OCI-LY3 (cell line): Measurements from ENCODE around the gene NPTN.
"Not testable (repeated sequence)": the region's sequence is repeated elsewhere in the genome, so short reads cannot be mapped to it uniquely, and the experiment has no call there.

Experiments
- H2AFZ ChIP-seq: fragments of 200-600, 300-600 bp; shearing (Covaris generic); 2 replicates; pipeline ENCODE4 v1.6.0; 2014; ENCODE audit warnings: antibody characterized with exemption, low read depth, low read length
- H3K27ac ChIP-seq: fragments of 200-600, 300-600 bp; sonication (generic); 2 replicates; pipeline ENCODE4 v1.5.1; 2014; ENCODE audit warnings: mild to moderate bottlenecking, low read length, moderate library complexity, mixed read lengths
- H3K27me3 ChIP-seq: fragments of 200-600, 300-600 bp; sonication (generic); 2 replicates; pipeline ENCODE4 v1.6.1; 2014; ENCODE audit warnings: low read depth, low read length, mixed read lengths
- H3K36me3 ChIP-seq: fragments of 200-600, 300-600 bp; sonication (generic); replicated peaks from 2 replicates; pipeline ENCODE3; 2014; ENCODE audit warnings: low read depth, low read length, mixed read lengths
- H3K4me1 ChIP-seq: fragments of 300-600, 200-600 bp; sonication (generic); 2 replicates; pipeline ENCODE4 v1.6.1; 2014; ENCODE audit warnings: low read length, mixed read lengths
- H3K4me2 ChIP-seq: fragments of 200-600, 300-600 bp; sonication (generic); 2 replicates; pipeline ENCODE4 v1.6.1; 2014; ENCODE audit warnings: low read length, mixed read lengths
- H3K4me3 ChIP-seq: fragments of 300-600, 200-600 bp; sonication (generic); 2 replicates; pipeline ENCODE4 v1.5.1; 2014; ENCODE audit warnings: antibody characterized with exemption, mild to moderate bottlenecking, low read length, moderate library complexity
- H3K79me2 ChIP-seq: fragments of 300-600, 200-600 bp; shearing (Covaris generic); 2 replicates; pipeline ENCODE4 v1.6.1; 2014; ENCODE audit warnings: mild to moderate bottlenecking, low read length, mixed read lengths
- H3K9ac ChIP-seq: fragments of 300-600, 200-600 bp; shearing (Covaris generic); 2 replicates; pipeline ENCODE4 v1.6.0; 2014; ENCODE audit warnings: mild to moderate bottlenecking, low read length, moderate library complexity
- H3K9me3 ChIP-seq: fragments of 200-600, 300-600 bp; shearing (Covaris generic); 2 replicates; pipeline ENCODE4 v1.6.1; 2014; ENCODE audit warnings: low read length, mixed read lengths; ENCODE audit not compliant: insufficient read depth
- H4K20me1 ChIP-seq: fragments of 200-600, 300-600 bp; sonication (generic); 2 replicates; pipeline ENCODE4 v1.6.1; 2016; ENCODE audit warnings: low read length, mixed read lengths; ENCODE audit not compliant: insufficient read depth
- CTCF ChIP-seq: fragments of 200-600, 300-600 bp; sonication (generic); IDR thresholded peaks from 2 replicates; pipeline ENCODE4 v1.5.1; 2014; ENCODE audit warnings: antibody characterized with exemption, low read length, low read depth
- EZH2phosphoT487 ChIP-seq: fragments of 200-600 bp; shearing (Covaris generic); IDR thresholded peaks from 2 replicates; pipeline ENCODE4 v1.6.1; 2018; ENCODE audit warnings: antibody characterized with exemption, mixed run types, low read depth

Gene NPTN

DNA sequence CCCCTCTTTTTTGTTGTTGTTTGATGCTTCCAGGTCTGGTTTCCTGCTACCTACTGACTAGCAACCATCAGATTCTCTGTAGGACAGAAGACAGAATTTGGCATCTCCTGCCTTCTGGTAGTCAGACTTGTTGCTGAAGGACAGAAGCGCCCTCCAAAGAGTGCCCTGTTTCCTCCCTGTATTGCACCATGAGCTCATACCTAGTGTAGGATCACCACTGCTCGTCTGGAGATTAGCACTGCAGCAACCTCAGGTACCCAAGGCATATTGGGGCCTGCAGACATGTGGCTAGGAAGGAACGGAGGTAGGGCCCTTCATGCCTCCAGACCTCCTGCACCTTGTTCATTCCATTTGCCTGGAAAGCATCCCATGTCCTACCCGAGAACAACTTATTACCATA is 78.1 kb downstream of the NPTN start:
- peaks cover 14% of the 10 kb centered on the region for H3K36me3 ChIP-seq
- no peaks in the 10 kb centered on the region for H3K27me3 ChIP-seq
- H4K20me1 ChIP-seq, result no peaks in the 10 kb centered on the region
- H3K9me3 ChIP-seq, result no peaks in the 10 kb centered on the region
- no peaks in the 10 kb centered on the region for H3K4me1 ChIP-seq
- no peak overlapping the region for H3K9ac ChIP-seq
- no peak overlapping the region for H2AFZ ChIP-seq
- TF ChIP-seq CTCF (no peak), EZH2phosphoT487 (no peak)
- no peak overlapping the region for H3K27ac ChIP-seq
- H3K79me2 ChIP-seq, result no peaks in the 10 kb centered on the region
- H3K4me2 ChIP-seq, result no peak overlapping the region
- H3K4me3 ChIP-seq, result no peak overlapping the region

DNA sequence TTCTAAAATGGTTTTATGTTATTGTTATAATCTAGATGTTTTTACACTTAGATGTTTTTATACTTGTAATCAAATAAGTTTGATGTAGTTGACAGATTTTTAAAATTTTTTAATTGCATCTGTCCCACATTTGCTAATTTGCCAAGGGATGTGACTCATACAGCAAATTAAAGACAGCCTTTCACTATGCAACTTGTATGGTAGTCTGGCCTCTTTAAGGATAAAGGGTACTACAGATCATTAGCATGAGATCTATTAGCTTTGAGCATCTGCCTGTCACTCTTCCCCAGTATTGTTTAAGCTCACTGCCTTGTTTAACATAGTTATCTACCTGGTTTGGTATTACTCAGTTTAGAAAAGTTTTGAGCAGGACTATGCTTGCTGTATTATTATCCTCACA is 83.0 kb downstream of the NPTN start:
- Histone ChIP-seq H3K4me2 (no peak overlapping the region), H3K27me3 (no peaks in the 10 kb centered on the region), H3K9me3 (no peaks in the 10 kb centered on the region), H3K9ac (no peak overlapping the region), H3K4me1 (no peaks in the 10 kb centered on the region), H3K36me3 (no peaks in the 10 kb centered on the region), H2AFZ (no peak overlapping the region), H4K20me1 (no peaks in the 10 kb centered on the region), H3K4me3 (no peak overlapping the region), H3K27ac (no peak overlapping the region), H3K79me2 (no peaks in the 10 kb centered on the region)
- no peak for TF ChIP-seq CTCF
- TF ChIP-seq EZH2phosphoT487, result no peak

- not testable (repeated sequence) for H3K36me3 ChIP-seq, H3K79me2 ChIP-seq, H2AFZ ChIP-seq, H4K20me1 ChIP-seq, H3K4me1 ChIP-seq, H3K27ac ChIP-seq, H3K27me3 ChIP-seq, H3K4me2 ChIP-seq, H3K9me3 ChIP-seq, H3K9ac ChIP-seq, H3K4me3 ChIP-seq
Measured at GRCh38 chr15:73548925-73549324, 84.3 kb downstream of the NPTN start.

DNA sequence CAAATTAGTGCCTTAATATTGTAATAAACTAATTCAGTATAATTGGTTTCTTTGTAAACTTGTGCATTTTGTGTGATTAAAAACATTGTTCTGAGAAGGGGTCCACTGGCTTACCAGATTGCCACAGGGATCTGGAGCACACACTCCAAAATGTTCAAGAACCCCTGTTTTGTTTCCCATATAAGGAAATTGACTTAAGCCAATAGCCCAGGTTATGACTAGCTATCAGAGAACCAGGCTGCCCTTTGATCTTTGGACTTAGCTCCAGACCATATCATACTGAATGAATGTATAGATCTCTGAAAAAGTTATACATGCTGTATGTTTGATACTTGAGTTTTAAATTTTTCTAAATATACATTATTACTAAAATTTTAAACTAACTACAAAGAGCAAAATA is 91.7 kb downstream of the NPTN start:
- no peaks in the 10 kb centered on the region for H4K20me1 ChIP-seq
- H3K4me1 ChIP-seq, result no peaks in the 10 kb centered on the region
- no peak for TF ChIP-seq CTCF
- TF ChIP-seq EZH2phosphoT487, result no peak
- no peak overlapping the region for H3K27ac ChIP-seq
- no peak overlapping the region for H3K4me2 ChIP-seq
- no peak overlapping the region for H3K9ac ChIP-seq
- no peaks in the 10 kb centered on the region for H3K9me3 ChIP-seq
- H3K79me2 ChIP-seq, result no peaks in the 10 kb centered on the region
- no peaks in the 10 kb centered on the region for H3K36me3 ChIP-seq
- H2AFZ ChIP-seq, result no peak overlapping the region
- H3K4me3 ChIP-seq, result no peak overlapping the region
- no peaks in the 10 kb centered on the region for H3K27me3 ChIP-seq

GRCh38 chr15:73540161-73540560 is 93.0 kb downstream of the NPTN start:
- Histone ChIP-seq H3K27ac (no peak overlapping the region), H3K27me3 (no peaks in the 10 kb centered on the region), H3K9ac (no peak overlapping the region), H3K79me2 (no peaks in the 10 kb centered on the region), H3K4me2 (no peak overlapping the region), H2AFZ (no peak overlapping the region), H3K9me3 (no peaks in the 10 kb centered on the region), H3K4me1 (no peaks in the 10 kb centered on the region), H4K20me1 (no peaks in the 10 kb centered on the region), H3K36me3 (no peaks in the 10 kb centered on the region), H3K4me3 (no peak overlapping the region)
- TF ChIP-seq CTCF, result no peak
- TF ChIP-seq EZH2phosphoT487, result no peak
